Measurements from ENCODE around the gene HEPACAM2. TPM values are rescaled to one million over a fixed set of nuclear protein-coding genes. Genes with fewer than 3 reads are reported as not detected.

HEPACAM2 gene
- total RNA-seq, 1 experiment from 2014 or later, result not detected

- Histone ChIP-seq H3K27me3 (ENCODE audit: control insufficient read depth, insufficient read depth, low read length) (no peaks in the 10 kb centered on the region), H3K4me3 (ENCODE audit: insufficient read depth, low read depth, low read length) (no peak overlapping the region), H3K36me3 (replicated peaks; ENCODE audit: control insufficient read depth, insufficient read depth, low read length) (no peaks in the 10 kb centered on the region)
- DNase-seq, result no peak
Observed at GRCh38 chr7:93179173-93179572, 47.1 kb downstream of the HEPACAM2 start.

- no peak for DNase-seq
- no peak overlapping the region for H3K4me3 ChIP-seq (ENCODE audit: insufficient read depth, low read depth, low read length)
- H3K36me3 ChIP-seq (replicated peaks; ENCODE audit: control insufficient read depth, insufficient read depth, low read length), result no peaks in the 10 kb centered on the region
- H3K27me3 ChIP-seq (ENCODE audit: control insufficient read depth, insufficient read depth, low read length), result no peaks in the 10 kb centered on the region
Observed at GRCh38 chr7:93178213-93178612, 48.1 kb downstream of the HEPACAM2 start.

GRCh38 chr7:93176992-93177580 lies 49.2 kb downstream of the HEPACAM2 start:
- no peaks in the 10 kb centered on the region for H3K27me3 ChIP-seq (ENCODE audit: control insufficient read depth, insufficient read depth, low read length)

GRCh38 chr7:93175219-93175618 lies 51.0 kb downstream of the HEPACAM2 start:
- no peak for DNase-seq
- Histone ChIP-seq H3K4me3 (ENCODE audit: insufficient read depth, low read depth, low read length) (no peak overlapping the region), H3K27me3 (ENCODE audit: control insufficient read depth, insufficient read depth, low read length) (no peaks in the 10 kb centered on the region), H3K36me3 (replicated peaks; ENCODE audit: control insufficient read depth, insufficient read depth, low read length) (no peaks in the 10 kb centered on the region)

More at GRCh38 chr7:93176992-93177580, 49.2 kb downstream of the HEPACAM2 start:
- Histone ChIP-seq H3K4me3 (ENCODE audit: insufficient read depth, low read depth, low read length) (no peak overlapping the region), H3K36me3 (replicated peaks; ENCODE audit: control insufficient read depth, insufficient read depth, low read length) (no peaks in the 10 kb centered on the region)
- DNase-seq, result no peak

GRCh38 chr7:93172683-93173082 lies 53.6 kb downstream of the HEPACAM2 start:
- H3K36me3 ChIP-seq (replicated peaks; ENCODE audit: control insufficient read depth, insufficient read depth, low read length), result no peaks in the 10 kb centered on the region
- H3K4me3 ChIP-seq (ENCODE audit: insufficient read depth, low read depth, low read length), result no peak overlapping the region
- DNase-seq, result no peak
- no peaks in the 10 kb centered on the region for H3K27me3 ChIP-seq (ENCODE audit: control insufficient read depth, insufficient read depth, low read length)

GRCh38 chr7:93171606-93172226 lies 54.6 kb downstream of the HEPACAM2 start:
- Histone ChIP-seq H3K4me3 (ENCODE audit: insufficient read depth, low read depth, low read length) (no peak overlapping the region), H3K36me3 (replicated peaks; ENCODE audit: control insufficient read depth, insufficient read depth, low read length) (no peaks in the 10 kb centered on the region), H3K27me3 (ENCODE audit: control insufficient read depth, insufficient read depth, low read length) (no peaks in the 10 kb centered on the region)
- no peak for DNase-seq

GRCh38 chr7:93165447-93165846 lies 60.8 kb downstream of the HEPACAM2 start:
- Histone ChIP-seq H3K36me3 (replicated peaks; ENCODE audit: control insufficient read depth, insufficient read depth, low read length) (no peaks in the 10 kb centered on the region), H3K27me3 (ENCODE audit: control insufficient read depth, insufficient read depth, low read length) (no peaks in the 10 kb centered on the region), H3K4me3 (ENCODE audit: insufficient read depth, low read depth, low read length) (no peak overlapping the region)
- DNase-seq, result no peak

GRCh38 chr7:93164766-93165165 lies 61.5 kb downstream of the HEPACAM2 start:
- H3K4me3 ChIP-seq (ENCODE audit: insufficient read depth, low read depth, low read length), result no peak overlapping the region
- no peaks in the 10 kb centered on the region for H3K27me3 ChIP-seq (ENCODE audit: control insufficient read depth, insufficient read depth, low read length)
- H3K36me3 ChIP-seq (replicated peaks; ENCODE audit: control insufficient read depth, insufficient read depth, low read length), result no peaks in the 10 kb centered on the region
- DNase-seq, result no peak

- Histone ChIP-seq H3K4me3 (ENCODE audit: insufficient read depth, low read depth, low read length) (no peak overlapping the region), H3K36me3 (replicated peaks; ENCODE audit: control insufficient read depth, insufficient read depth, low read length) (no peaks in the 10 kb centered on the region), H3K27me3 (ENCODE audit: control insufficient read depth, insufficient read depth, low read length) (no peaks in the 10 kb centered on the region)
- no peak for DNase-seq
Observed at GRCh38 chr7:93161181-93161762, 65.0 kb downstream of the HEPACAM2 start.

GRCh38 chr7:93160410-93160809 lies 65.9 kb downstream of the HEPACAM2 start:
- DNase-seq, result no peak
- no peak overlapping the region for H3K4me3 ChIP-seq (ENCODE audit: insufficient read depth, low read depth, low read length)
- no peaks in the 10 kb centered on the region for H3K36me3 ChIP-seq (replicated peaks; ENCODE audit: control insufficient read depth, insufficient read depth, low read length)
- no peaks in the 10 kb centered on the region for H3K27me3 ChIP-seq (ENCODE audit: control insufficient read depth, insufficient read depth, low read length)

- no peak for DNase-seq
- H3K27me3 ChIP-seq (ENCODE audit: control insufficient read depth, insufficient read depth, low read length), result no peaks in the 10 kb centered on the region
Observed at GRCh38 chr7:93159490-93159889, 66.8 kb downstream of the HEPACAM2 start.

GRCh38 chr7:93156884-93157283 lies 69.4 kb downstream of the HEPACAM2 start:
- H3K27me3 ChIP-seq (ENCODE audit: control insufficient read depth, insufficient read depth, low read length), result no peaks in the 10 kb centered on the region
- no peak overlapping the region for H3K4me3 ChIP-seq (ENCODE audit: insufficient read depth, low read depth, low read length)
- H3K36me3 ChIP-seq (replicated peaks; ENCODE audit: control insufficient read depth, insufficient read depth, low read length), result no peaks in the 10 kb centered on the region
- no peak for DNase-seq

More at GRCh38 chr7:93159490-93159889, 66.8 kb downstream of the HEPACAM2 start:
- H3K36me3 ChIP-seq (replicated peaks; ENCODE audit: control insufficient read depth, insufficient read depth, low read length), result no peaks in the 10 kb centered on the region
- H3K4me3 ChIP-seq (ENCODE audit: insufficient read depth, low read depth, low read length), result no peak overlapping the region

- H3K27me3 ChIP-seq (ENCODE audit: control insufficient read depth, insufficient read depth, low read length), result no peaks in the 10 kb centered on the region
- no peaks in the 10 kb centered on the region for H3K36me3 ChIP-seq (replicated peaks; ENCODE audit: control insufficient read depth, insufficient read depth, low read length)
- no peak for DNase-seq
Observed at GRCh38 chr7:93150200-93150835, 76.0 kb downstream of the HEPACAM2 start.

GRCh38 chr7:93148727-93149126 lies 77.5 kb downstream of the HEPACAM2 start:
- no peaks in the 10 kb centered on the region for H3K36me3 ChIP-seq (replicated peaks; ENCODE audit: control insufficient read depth, insufficient read depth, low read length)
- no peak overlapping the region for H3K4me3 ChIP-seq (ENCODE audit: insufficient read depth, low read depth, low read length)
- no peaks in the 10 kb centered on the region for H3K27me3 ChIP-seq (ENCODE audit: control insufficient read depth, insufficient read depth, low read length)
- DNase-seq, result no peak

More at GRCh38 chr7:93150200-93150835, 76.0 kb downstream of the HEPACAM2 start:
- H3K4me3 ChIP-seq (ENCODE audit: insufficient read depth, low read depth, low read length), result no peak overlapping the region

GRCh38 chr7:93148144-93148543 lies 78.1 kb downstream of the HEPACAM2 start, which contains the start of gene SAMD9L:
TSS of gene SAMD9L (minus strand) at chr7:93148385. CDS start at chr7:93135971, 12,414 bp downstream.
- Histone ChIP-seq H3K36me3 (replicated peaks; ENCODE audit: control insufficient read depth, insufficient read depth, low read length) (no peaks in the 10 kb centered on the region), H3K27me3 (ENCODE audit: control insufficient read depth, insufficient read depth, low read length) (no peaks in the 10 kb centered on the region), H3K4me3 (ENCODE audit: insufficient read depth, low read depth, low read length) (no peak within 1 kb of the TSS)
- no peak for DNase-seq
